HG02678 (cell line): ENCODE measurements around the gene NRXN2.

Experiments
- ATAC-seq: cut with Tn5 transposase; IDR thresholded peaks from one replicate; pipeline ENCODE4 v1.9.1; 2021; ENCODE audit warnings: mild to moderate bottlenecking, moderate library complexity; ENCODE audit not compliant: unreplicated experiment

The NRXN2 gene

DNA sequence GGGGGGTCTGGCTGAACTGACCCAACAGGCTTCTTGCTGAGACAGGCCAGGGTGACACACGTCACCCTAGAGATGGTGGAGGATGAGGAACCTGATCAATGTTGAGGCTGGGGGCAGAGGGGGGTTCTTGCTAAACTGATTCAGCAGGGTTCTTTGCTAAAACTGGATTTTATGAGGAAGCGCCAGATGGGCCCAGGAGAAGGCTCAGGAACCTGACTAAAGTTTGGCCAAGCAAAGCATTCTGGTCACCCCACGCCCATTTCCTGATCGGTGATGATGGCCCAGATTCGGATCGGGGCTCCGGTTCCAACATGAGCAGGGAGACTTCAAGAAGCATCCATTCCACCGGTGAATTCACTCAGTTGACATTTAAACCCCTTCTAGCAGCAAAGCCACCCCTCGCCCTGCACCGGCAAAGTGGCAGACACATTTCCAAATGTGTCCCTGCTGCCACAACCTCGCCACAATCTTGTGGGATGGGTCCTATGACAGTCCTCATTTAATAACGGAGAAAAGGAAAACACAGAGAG is 166.2 kb downstream of the NRXN2 start:
- no peak for ATAC-seq
